Mesenchymal stem cell (in vitro differentiated cells and primary cell): ENCODE measurements around the gene GAK.

ENCODE experiments used
- DNase-seq: peaks from one replicate; pipeline ENCODE4 v3.0.0-alpha.2; 2013
- H2AFZ ChIP-seq: one replicate; pipeline ENCODE4 v1.6.1; 2013; ENCODE audit warnings: low read depth, mild to moderate bottlenecking, control low read depth, inconsistent platforms, low read length, moderate library complexity
- H2AK5ac ChIP-seq: 2 replicates; pipeline ENCODE4 v1.6.1; 2013; ENCODE audit warnings: low read length, moderate library complexity, mild to moderate bottlenecking, inconsistent platforms; ENCODE audit not compliant: severe bottlenecking
- H2BK120ac ChIP-seq: one replicate; pipeline ENCODE4 v1.6.1; 2013; ENCODE audit warnings: low read depth, mild to moderate bottlenecking, inconsistent platforms, low read length, moderate library complexity
- H2BK12ac ChIP-seq, 2 experiments: one replicate each; pipeline ENCODE4 v1.6.1; 2013; ENCODE audit warnings: inconsistent platforms in 2 of 2, low read length in 2 of 2, mild to moderate bottlenecking in 2 of 2, moderate library complexity in 2 of 2, control low read depth in 1 of 2
- H2BK15ac ChIP-seq: one replicate; pipeline ENCODE4 v1.6.1; 2013; ENCODE audit warnings: mild to moderate bottlenecking, low read depth, inconsistent platforms; ENCODE audit not compliant: poor library complexity, severe bottlenecking
- H2BK5ac ChIP-seq: 2 replicates; pipeline ENCODE4 v1.6.1; 2013; ENCODE audit warnings: low read depth, mild to moderate bottlenecking, low read length, control low read depth, inconsistent platforms; ENCODE audit not compliant: poor library complexity, severe bottlenecking
- H3K14ac ChIP-seq, 2 experiments: one replicate each; pipeline ENCODE4 v1.6.1; 2013; ENCODE audit warnings: inconsistent platforms in 2 of 2, low read length in 2 of 2, control low read depth in 1 of 2, mild to moderate bottlenecking in 1 of 2, moderate library complexity in 1 of 2
- H3K18ac ChIP-seq, 2 experiments: one replicate each; pipeline ENCODE4 v1.6.1; 2013; ENCODE audit warnings: inconsistent platforms in 2 of 2, low read length in 2 of 2, control low read depth in 1 of 2, low read depth in 1 of 2, mild to moderate bottlenecking in 1 of 2
- H3K23ac ChIP-seq, 2 experiments: one replicate each; pipeline ENCODE4 v1.6.1; 2013; ENCODE audit warnings: inconsistent platforms in 2 of 2, low read length in 2 of 2, mild to moderate bottlenecking in 2 of 2, moderate library complexity in 2 of 2, control low read depth in 1 of 2
- H3K27ac ChIP-seq: 2 replicates; pipeline ENCODE4 v1.5.1; 2013; ENCODE audit warnings: mild to moderate bottlenecking, moderate library complexity, low read length, control low read depth, inconsistent platforms; ENCODE audit not compliant: poor library complexity, severe bottlenecking
- H3K27me3 ChIP-seq, 2 experiments: 2 replicates each; pipeline versions ENCODE4 v1.6.1 to v1.7.0; 2013; ENCODE audit warnings: low read length in 2 of 2, mild to moderate bottlenecking in 2 of 2, moderate library complexity in 2 of 2, control low read depth in 1 of 2, inconsistent platforms in 1 of 2; ENCODE audit not compliant: control insufficient read depth in 1 of 2, insufficient read depth in 1 of 2
- H3K36me3 ChIP-seq, 2 experiments: 2 replicates each; pipeline versions ENCODE4 v1.6.1 to v1.7.0; 2013; ENCODE audit warnings: low read length in 2 of 2, control low read depth in 1 of 2, inconsistent platforms in 1 of 2, low read depth in 1 of 2, mild to moderate bottlenecking in 1 of 2; ENCODE audit not compliant: insufficient read depth in 2 of 2, control insufficient read depth in 1 of 2
- H3K4ac ChIP-seq, 2 experiments: one replicate each; pipeline ENCODE4 v1.6.1; 2013; ENCODE audit warnings: inconsistent platforms in 2 of 2, low read length in 2 of 2, mild to moderate bottlenecking in 2 of 2, moderate library complexity in 2 of 2, control low read depth in 1 of 2, low read depth in 1 of 2
- H3K4me1 ChIP-seq: 2 replicates; pipeline ENCODE4 v1.6.1; 2013; ENCODE audit warnings: low read depth, low read length, control low read depth; ENCODE audit not compliant: control insufficient read depth, insufficient read depth
- H3K4me2 ChIP-seq: 2 replicates; pipeline ENCODE4 v1.6.1; 2013; ENCODE audit warnings: low read length, mild to moderate bottlenecking, inconsistent platforms; ENCODE audit not compliant: poor library complexity, severe bottlenecking
- H3K4me3 ChIP-seq, 2 experiments: 2 replicates each; pipeline versions ENCODE4 v1.5.1 to v1.7.0; 2013; ENCODE audit warnings: low read length in 2 of 2, mild to moderate bottlenecking in 2 of 2, control low read depth in 1 of 2, low read depth in 1 of 2; ENCODE audit not compliant: insufficient read depth in 1 of 2
- H3K79me1 ChIP-seq: replicated peaks from 2 replicates; pipeline ENCODE4 v1.6.1; 2013; ENCODE audit warnings: mild to moderate bottlenecking, control low read depth, low read length, inconsistent platforms; ENCODE audit not compliant: poor library complexity, severe bottlenecking
- H3K9ac ChIP-seq: 2 replicates; pipeline ENCODE4 v1.7.0; 2013; ENCODE audit warnings: mild to moderate bottlenecking, low read length, moderate library complexity
- H3K9me3 ChIP-seq: 2 replicates; pipeline ENCODE4 v1.7.0; 2013; ENCODE audit warnings: mild to moderate bottlenecking, low read length; ENCODE audit not compliant: control insufficient read depth
- H4K8ac ChIP-seq: one replicate; pipeline ENCODE4 v1.6.1; 2013; ENCODE audit warnings: inconsistent platforms, mild to moderate bottlenecking, low read length, moderate library complexity
- H4K91ac ChIP-seq: one replicate; pipeline ENCODE4 v1.6.1; 2013; ENCODE audit warnings: mild to moderate bottlenecking, low read length, inconsistent platforms
- WGBS: methylation state at CpG from one replicate; pipeline ENCODE4 v1.1.7; 2013; ENCODE audit warnings: mixed read lengths; 5-methylcytosine and 5-hydroxymethylcytosine counted together

GAK gene

GRCh38 chr4:955161-955921 lies 23.2 kb upstream of the GAK start:
- no peak overlapping the region for H3K14ac ChIP-seq
- peaks cover 42 to 80% of the 10 kb centered on the region in 2 experiments for H3K36me3 ChIP-seq
- no peak overlapping the region for H2BK12ac ChIP-seq
- H3K18ac ChIP-seq, result no peak overlapping the region
- no peak overlapping the region for H2BK120ac ChIP-seq
- peaks cover 2% of the 10 kb centered on the region for H3K4me1 ChIP-seq
- WGBS, result 97% methylated on average over 33 of the region's 33 CpGs
- no peak overlapping the region for H4K91ac ChIP-seq
- H3K4ac ChIP-seq, result no peak overlapping the region
- H3K9me3 ChIP-seq, result no peaks in the 10 kb centered on the region
- no peak overlapping the region for H2BK5ac ChIP-seq
- no peak overlapping the region for H2AFZ ChIP-seq
- no peaks in the 10 kb centered on the region for H3K79me1 ChIP-seq
- H3K4me3 ChIP-seq, result no peak overlapping the region
- no peak for DNase-seq
- no peak overlapping the region for H2AK5ac ChIP-seq
- H4K8ac ChIP-seq, result no peak overlapping the region
- no peak overlapping the region for H3K9ac ChIP-seq
- H2BK15ac ChIP-seq, result no peak overlapping the region
- no peak overlapping the region for H3K23ac ChIP-seq
- H3K27ac ChIP-seq, result no peak overlapping the region
- no peak overlapping the region for H3K4me2 ChIP-seq
- no peaks in the 10 kb centered on the region for H3K27me3 ChIP-seq

GRCh38 chr4:954211-955020 lies 22.3 kb upstream of the GAK start:
- no peaks in the 10 kb centered on the region for H3K79me1 ChIP-seq
- H3K4ac ChIP-seq, result no peak overlapping the region
- H3K9me3 ChIP-seq, result no peaks in the 10 kb centered on the region
- no peak overlapping the region for H4K8ac ChIP-seq
- no peak overlapping the region for H2AK5ac ChIP-seq
- H3K4me3 ChIP-seq, result no peak overlapping the region
- no peak overlapping the region for H3K9ac ChIP-seq
- H3K4me1 ChIP-seq, result peaks cover under 1% of the 10 kb centered on the region
- DNase-seq, result no peak
- peaks cover 34 to 73% of the 10 kb centered on the region in 2 experiments for H3K36me3 ChIP-seq
- WGBS, result 93% methylated on average over 15 of the region's 17 CpGs
- no peaks in the 10 kb centered on the region for H3K27me3 ChIP-seq
- no peak overlapping the region for H3K14ac ChIP-seq
- no peak overlapping the region for H2BK120ac ChIP-seq
- H3K18ac ChIP-seq, result no peak overlapping the region
- H3K23ac ChIP-seq, result no peak overlapping the region
- no peak overlapping the region for H2BK12ac ChIP-seq
- no peak overlapping the region for H2AFZ ChIP-seq
- H4K91ac ChIP-seq, result no peak overlapping the region
- no peak overlapping the region for H3K27ac ChIP-seq
- no peak overlapping the region for H3K4me2 ChIP-seq
- no peak overlapping the region for H2BK5ac ChIP-seq
- no peak overlapping the region for H2BK15ac ChIP-seq

GRCh38 chr4:953574-953915 lies 21.4 kb upstream of the GAK start:
- H3K9ac ChIP-seq, result no peak overlapping the region
- no peaks in the 10 kb centered on the region for H3K27me3 ChIP-seq
- no peak overlapping the region for H2BK120ac ChIP-seq
- no peak overlapping the region for H3K4me3 ChIP-seq
- H3K4me2 ChIP-seq, result no peak overlapping the region
- no peak overlapping the region for H2BK15ac ChIP-seq
- no peak overlapping the region for H3K18ac ChIP-seq
- no peak overlapping the region for H3K4ac ChIP-seq
- H4K8ac ChIP-seq, result no peak overlapping the region
- no peak overlapping the region for H2AFZ ChIP-seq
- H3K4me1 ChIP-seq, result peaks cover under 1% of the 10 kb centered on the region
- H3K36me3 ChIP-seq, result peaks cover 26 to 65% of the 10 kb centered on the region in 2 experiments
- no peak overlapping the region for H4K91ac ChIP-seq
- no peak overlapping the region for H2AK5ac ChIP-seq
- no peak overlapping the region for H2BK5ac ChIP-seq
- no peaks in the 10 kb centered on the region for H3K79me1 ChIP-seq
- 99% methylated on average over 13 of the region's 13 CpGs for WGBS
- no peak overlapping the region for H2BK12ac ChIP-seq
- H3K14ac ChIP-seq, result no peak overlapping the region
- H3K9me3 ChIP-seq, result no peaks in the 10 kb centered on the region
- DNase-seq, result no peak
- H3K27ac ChIP-seq, result no peak overlapping the region
- no peak overlapping the region for H3K23ac ChIP-seq

GRCh38 chr4:952881-953573 lies 20.9 kb upstream of the GAK start:
- WGBS, result 97% methylated on average over 28 of the region's 28 CpGs
- DNase-seq, result no peak

More at GRCh38 chr4:952881-953573, 20.9 kb upstream of the GAK start:
- Histone ChIP-seq H3K23ac (no peak overlapping the region), H3K4me2 (no peak overlapping the region), H3K4me3 (no peak overlapping the region), H3K27ac (no peak overlapping the region), H3K4me1 (peaks cover 6% of the 10 kb centered on the region), H3K18ac (no peak overlapping the region), H3K4ac (no peak overlapping the region), H2BK120ac (no peak overlapping the region), H2BK5ac (no peak overlapping the region), H3K14ac (no peak overlapping the region), H2BK12ac (no peak overlapping the region), H3K9me3 (no peaks in the 10 kb centered on the region), H2AK5ac (no peak overlapping the region), H4K91ac (no peak overlapping the region), H3K27me3 (no peaks in the 10 kb centered on the region), H2AFZ (no peak overlapping the region), H4K8ac (no peak overlapping the region), H3K9ac (no peak overlapping the region), H3K79me1 (peaks cover 2% of the 10 kb centered on the region), H2BK15ac (no peak overlapping the region), H3K36me3 (peaks cover 22 to 61% of the 10 kb centered on the region in 2 experiments)
